SK-N-SH (cell line): ENCODE measurements around the gene ABLIM2. TPM values are rescaled to one million over a fixed set of nuclear protein-coding genes. Genes with fewer than 3 reads are reported as not detected.

ENCODE experiments used
- CTCF ChIA-PET: fragments of 300-600, 350-600 bp; formaldehyde crosslinking; extraction: SDS; loops from one replicate; lab custom pipeline; 2021; lab: Yijun Ruan, JAX
- POLR2A ChIA-PET: fragments of 350-600 bp; sonication (Branson Sonifier 250); formaldehyde crosslinking; extraction: SDS; loops from one replicate; lab custom pipeline; 2020; ENCODE audit warnings: antibody characterized with exemption, inconsistent platforms; lab: Yijun Ruan, JAX
- DNase-seq: peaks from one replicate; pipeline ENCODE4 v3.0.0; 2012
- H2AFZ ChIP-seq: fragments of 200-600 bp; sonication (generic); 2 replicates; pipeline ENCODE4 v1.8.1; 2016; ENCODE audit warnings: antibody characterized with exemption, mild to moderate bottlenecking, low read depth
- H3F3A ChIP-seq: fragments of 200-600 bp; sonication (generic); replicated peaks from 2 replicates; pipeline ENCODE3; 2016; ENCODE audit warnings: antibody characterized with exemption, mild to moderate bottlenecking; ENCODE audit not compliant: insufficient read depth
- H3K27ac ChIP-seq, 2 experiments: fragments of 200-500 bp in 1 of 2; fragments of 200-600 bp in 1 of 2; sonication (Bioruptor generic) in 1 of 2; sonication (generic), shearing (Covaris generic) in 1 of 2; 2 replicates each; pipeline versions ENCODE4 v1.5.1 to v1.6.1; 2014 to 2016; ENCODE audit warnings: low read depth in 2 of 2, inconsistent platforms in 1 of 2, low read length in 1 of 2, mild to moderate bottlenecking in 1 of 2, mixed read lengths in 1 of 2
- H3K27me3 ChIP-seq: fragments of 200-600 bp; sonication (generic), shearing (Covaris generic); 2 replicates; pipeline ENCODE4 v1.6.1; 2016; ENCODE audit warnings: mixed run types; ENCODE audit not compliant: insufficient read depth
- H3K36me3 ChIP-seq, 2 experiments: fragments of 200-500 bp in 1 of 2; fragments of 200-600 bp in 1 of 2; sonication (Bioruptor generic) in 1 of 2; sonication (generic) in 1 of 2; replicated peaks in 1 of 2; 2 replicates each; pipeline versions ENCODE3 to v1.5.1; 2014 to 2016; ENCODE audit warnings: low read length in 1 of 2, mild to moderate bottlenecking in 1 of 2; ENCODE audit not compliant: insufficient read depth in 2 of 2, control insufficient read depth in 1 of 2
- H3K4me1 ChIP-seq, 2 experiments: fragments of 200-500 bp in 1 of 2; fragments of 200-600 bp in 1 of 2; sonication (Bioruptor generic) in 1 of 2; sonication (generic), shearing (Covaris generic) in 1 of 2; 2 replicates each; pipeline versions ENCODE4 v1.5.1 to v1.6.1; 2014 to 2016; ENCODE audit warnings: low read depth in 1 of 2, low read length in 1 of 2, mixed run types in 1 of 2; ENCODE audit not compliant: insufficient read depth in 2 of 2, control insufficient read depth in 1 of 2
- H3K4me2 ChIP-seq: fragments of 200-600 bp; sonication (generic), shearing (Covaris generic); 2 replicates; pipeline ENCODE4 v1.6.1; 2017; ENCODE audit warnings: mixed run types
- H3K4me3 ChIP-seq, 2 experiments: fragments of 200-500 bp in 1 of 2; fragments of 200-600 bp in 1 of 2; sonication (Bioruptor generic) in 1 of 2; sonication (generic), shearing (Covaris generic) in 1 of 2; 2 replicates each; pipeline versions ENCODE4 v1.5.1 to v1.8.1; 2014 to 2016; ENCODE audit warnings: low read depth in 2 of 2, inconsistent platforms in 1 of 2, low read length in 1 of 2, mild to moderate bottlenecking in 1 of 2, mixed read lengths in 1 of 2, moderate library complexity in 1 of 2
- H3K79me2 ChIP-seq: fragments of 200-600 bp; sonication (generic); 2 replicates; pipeline ENCODE4 v1.8.1; 2017; ENCODE audit warnings: mild to moderate bottlenecking; ENCODE audit not compliant: insufficient read depth
- H3K9ac ChIP-seq: fragments of 200-600 bp; sonication (generic); 2 replicates; pipeline ENCODE4 v1.6.1; 2017; ENCODE audit warnings: mixed run types
- H3K9me2 ChIP-seq: fragments of 200-600 bp; sonication (generic); 2 replicates; pipeline ENCODE4 v1.6.1; 2017; ENCODE audit warnings: mixed run types
- H3K9me3 ChIP-seq: fragments of 200-600 bp; sonication (generic); 2 replicates; pipeline ENCODE4 v1.6.1; 2017; ENCODE audit warnings: mixed run types, mild to moderate bottlenecking, moderate library complexity
- H4K20me1 ChIP-seq: fragments of 200-600 bp; sonication (generic); 2 replicates; pipeline ENCODE4 v1.6.1; 2017; ENCODE audit warnings: mild to moderate bottlenecking, mixed run types; ENCODE audit not compliant: insufficient read depth
- EZH2phosphoT487 ChIP-seq: fragments of 200-600 bp; sonication (generic); IDR thresholded peaks from 2 replicates; pipeline ENCODE4 v1.6.1; 2017; ENCODE audit warnings: low read depth, mixed run types, mild to moderate bottlenecking, antibody characterized with exemption, moderate library complexity, borderline replicate concordance
- FOSL2 ChIP-seq: IDR thresholded peaks from 2 replicates; pipeline ENCODE4 v1.4.0; 2012; ENCODE audit warnings: low read depth, mild to moderate bottlenecking, moderate library complexity, borderline replicate concordance
- FOXJ3 ChIP-seq: sonication (generic); formaldehyde crosslinking; IDR thresholded peaks from 2 replicates; pipeline ENCODE4 v1.5.1; 2020; ENCODE audit warnings: mild to moderate bottlenecking, missing genetic modification reagents
- FOXM1 ChIP-seq: IDR thresholded peaks from 2 replicates; pipeline ENCODE4 v1.4.0; 2012; ENCODE audit warnings: low read depth, mild to moderate bottlenecking
- GABPA ChIP-seq: IDR thresholded peaks from 2 replicates; pipeline ENCODE4 v1.4.0; 2012; ENCODE audit warnings: low read depth, mild to moderate bottlenecking
- GATA2 ChIP-seq: sonication (generic); formaldehyde crosslinking; IDR thresholded peaks from 2 replicates; pipeline ENCODE4 v1.5.0; 2020; ENCODE audit warnings: mild to moderate bottlenecking, missing genetic modification reagents
- MEF2A ChIP-seq: IDR thresholded peaks from 2 replicates; pipeline ENCODE4 v1.4.0; 2012; ENCODE audit warnings: low read depth, borderline replicate concordance
- MXI1 ChIP-seq: IDR thresholded peaks from 2 replicates; pipeline ENCODE4 v1.6.1; 2012; ENCODE audit warnings: mild to moderate bottlenecking, low read depth, low read length, improper control_type of control experiment
- NRF1 ChIP-seq: IDR thresholded peaks from 2 replicates; pipeline ENCODE4 v1.6.1; 2012; ENCODE audit warnings: low read depth, mild to moderate bottlenecking, low read length
- PBX3 ChIP-seq: IDR thresholded peaks from 2 replicates; pipeline ENCODE4; 2012
- POLR2AphosphoS5 ChIP-seq: IDR thresholded peaks from 2 replicates; pipeline ENCODE4 v1.6.1; 2012; ENCODE audit warnings: low read depth, low read length
- RAD21 ChIP-seq: IDR thresholded peaks from 2 replicates; pipeline ENCODE4 v1.6.1; 2012; ENCODE audit warnings: mild to moderate bottlenecking, low read length
- RCOR1 ChIP-seq: fragments of 150-350 bp; IDR thresholded peaks from 2 replicates; pipeline ENCODE4 v1.6.1; 2017; ENCODE audit warnings: antibody characterized with exemption, low read length
- RFX5 ChIP-seq: IDR thresholded peaks from 2 replicates; pipeline ENCODE4 v1.6.1; 2012; ENCODE audit warnings: mild to moderate bottlenecking, improper control_type of control experiment, low read length
- SIN3A ChIP-seq: IDR thresholded peaks from 2 replicates; pipeline ENCODE4 v1.6.1; 2012; ENCODE audit warnings: low read depth, mild to moderate bottlenecking, low read length, moderate library complexity, borderline replicate concordance
- TEAD4 ChIP-seq: IDR thresholded peaks from 2 replicates; pipeline ENCODE4 v1.4.0; 2012; ENCODE audit warnings: mild to moderate bottlenecking, borderline replicate concordance; ENCODE audit not compliant: insufficient read depth
- WGBS: methylation state at CpG from one replicate; pipeline ENCODE4 v1.1.6; 2017; ENCODE audit warnings: low lambda C conversion rate; 5-methylcytosine and 5-hydroxymethylcytosine counted together
- polyA plus RNA-seq, 3 experiments: library from polyadenylated mRNA; depleted of rRNA; stranded (reverse); fragments of >200 nt; gene quantifications; 2 replicates each; pipeline ENCODE4 v1.2.3, GENCODE V29; 2012

Gene ABLIM2
- polyA plus RNA-seq, 1 of the 3 experiments (the other 2 are of a cell fraction) = 0.53 TPM

GRCh38 chr4:8086783-8087445, 71.7 kb downstream of the ABLIM2 start:
- peak; percentile 57 for DNase-seq
- no peak overlapping the region for H2AFZ ChIP-seq
- 30% methylated on average over 12 of the region's 14 CpGs for WGBS

GRCh38 chr4:8085491-8086117, 73.0 kb downstream of the ABLIM2 start:
- Histone ChIP-seq H3K9me3 (no peaks in the 10 kb centered on the region), H3K79me2 (no peaks in the 10 kb centered on the region), H3K4me3 (no peak overlapping the region), H3K4me1 (peaks cover 0 to 9% of the 10 kb centered on the region in 2 experiments; a peak in 1 of 4 replicates), H4K20me1 (no peaks in the 10 kb centered on the region), H3K4me2 (no peak overlapping the region), H3K36me3 (no peaks in the 10 kb centered on the region), H3F3A (no peaks in the 10 kb centered on the region), H3K9ac (no peak overlapping the region), H3K27me3 (no peaks in the 10 kb centered on the region), H3K27ac (no peak overlapping the region), H2AFZ (no peak overlapping the region), H3K9me2 (no peaks in the 10 kb centered on the region)
- TF ChIP-seq GATA2 (CRISPR knock-in tag) (no peak), GABPA (no peak), RAD21 (no peak), MEF2A (no peak), FOSL2 (no peak), RCOR1 (no peak), FOXJ3 (no peak), TEAD4 (no peak), POLR2AphosphoS5 (no peak), FOXM1 (no peak), PBX3 (no peak), MXI1 (no peak), NRF1 (no peak), EZH2phosphoT487 (no peak), RFX5 (no peak), SIN3A (no peak)
- 85% methylated on average over 12 of the region's 22 CpGs for WGBS
- CTCF ChIA-PET = interaction anchor here (0.8 to 2.1 kb wide), 6 partner anchors 10 to 934 kb away, joined by 3 to 6 read pairs (median 3); no protein-coding TSS in a partner anchor
- POLR2A ChIA-PET = no interaction called here
- DNase-seq = no peak

More at GRCh38 chr4:8086783-8087445, 71.7 kb downstream of the ABLIM2 start:
- TF ChIP-seq RCOR1 = 0 out of 2 replicates have a peak, but pooled peaks have one; percentile 9
- no peak for TF ChIP-seq MEF2A
- TF ChIP-seq, all 33 proteins: peak for 1
- ChIA-PET POLR2A (no interaction called here), CTCF (interaction anchor here (0.6 to 2.1 kb wide), 9 partner anchors 12 to 1044 kb away, joined by 3 to 6 read pairs (median 4); partner anchors contain the start of gene TADA2B)
- Histone ChIP-seq H3K27me3 (no peaks in the 10 kb centered on the region), H3K9ac (no peak overlapping the region), H3K79me2 (no peaks in the 10 kb centered on the region), H4K20me1 (no peaks in the 10 kb centered on the region), H3K36me3 (no peaks in the 10 kb centered on the region), H3K27ac (no peak overlapping the region), H3K4me1 (peaks cover 0 to 9% of the 10 kb centered on the region in 2 experiments; a peak in 1 of 4 replicates), H3K9me2 (no peaks in the 10 kb centered on the region), H3F3A (no peaks in the 10 kb centered on the region), H3K9me3 (no peaks in the 10 kb centered on the region), H3K4me2 (no peak overlapping the region), H3K4me3 (no peak overlapping the region)
